Keratinocyte (primary cell): Measurements from ENCODE around the gene MPI.

ENCODE experiments used
- CTCF ChIP-seq, 3 experiments: IDR thresholded peaks in 1 of 3; conservative IDR thresholded peaks in 1 of 3; optimal IDR thresholded peaks in 1 of 3; 2 replicates in 2 of 3; 3 replicates in 1 of 3; pipeline versions ENCODE3 to v1.5.1; 2011; ENCODE audit warnings: low read length in 3 of 3, mild to moderate bottlenecking in 3 of 3, moderate library complexity in 2 of 3, control low read depth in 1 of 3, inconsistent platforms in 1 of 3; ENCODE audit not compliant: insufficient read depth in 2 of 3; ENCODE audit errors: extremely low read depth in 1 of 3
- EZH2 ChIP-seq: IDR thresholded peaks from one replicate; pipeline ENCODE4 v1.6.1; 2012; ENCODE audit warnings: inconsistent platforms, mild to moderate bottlenecking, low read length, moderate library complexity

- TF ChIP-seq CTCF (optimal IDR thresholded peaks at IDR 0.05 in 1 of 3, IDR thresholded peaks at IDR 0.05 in 1 of 3, conservative IDR thresholded peaks at IDR 0.05 in 1 of 3; ENCODE audit: extremely low read depth in 1 of 3, insufficient read depth in 2 of 3, low read length in 3 of 3) (no peak), EZH2 (no peak)
Measured at GRCh38 chr15:74937272-74937589, 47.4 kb downstream of the MPI start.
